Neural progenitor cell (in vitro differentiated cells): ENCODE measurements around the gene SLC16A5.

Experiments used
- EZH2 ChIP-seq: fragments of 200-600 bp; sonication (generic); IDR thresholded peaks from 2 replicates; pipeline ENCODE4 v1.6.1; 2017; ENCODE audit warnings: antibody characterized with exemption, mild to moderate bottlenecking, moderate library complexity
- EZH2phosphoT487 ChIP-seq: fragments of 200-600 bp; sonication (generic); IDR thresholded peaks from 2 replicates; pipeline ENCODE4 v1.6.1; 2017; ENCODE audit warnings: antibody characterized with exemption
- TF ChIP-seq, protein P1 (sequence below): fragments of 200-600 bp; sonication (generic); IDR thresholded peaks from 2 replicates; pipeline ENCODE4 v1.5.1; 2017; ENCODE audit warnings: antibody characterized with exemption, mild to moderate bottlenecking

DNA sequence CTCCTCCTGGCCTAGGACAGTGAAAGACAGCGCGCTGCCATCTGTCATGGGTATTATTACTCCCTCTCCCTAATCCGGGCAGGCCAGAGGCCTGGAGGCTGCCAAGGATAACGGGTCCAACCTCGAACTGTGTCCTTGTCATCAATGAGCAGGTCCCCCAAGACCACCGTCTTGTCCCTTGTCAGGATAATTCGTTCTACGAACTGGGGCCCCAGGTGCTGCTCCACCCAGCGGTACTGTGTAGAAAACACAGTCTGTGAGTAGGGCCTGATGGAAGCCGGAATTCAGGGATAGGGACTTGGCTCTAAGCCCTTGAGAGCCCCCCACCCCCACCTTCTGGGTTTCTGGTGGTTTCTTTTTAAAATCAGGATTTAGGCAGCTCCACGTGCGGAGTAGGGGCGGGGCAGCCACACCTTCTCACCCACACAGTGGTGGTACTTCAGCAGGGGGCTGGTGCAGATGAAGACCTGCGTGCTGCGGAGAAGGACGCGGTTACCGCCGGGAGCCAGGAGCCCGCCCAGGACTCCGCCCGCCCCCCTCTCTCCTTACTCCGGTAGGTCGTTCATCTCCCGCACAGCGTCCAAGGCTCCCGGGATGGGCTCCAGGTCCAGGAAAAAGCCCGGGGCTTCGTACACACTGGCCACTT, 43.0 kb downstream of the SLC16A5 start:
- TF ChIP-seq EZH2 = no peak
- TF ChIP-seq, protein P1, sequence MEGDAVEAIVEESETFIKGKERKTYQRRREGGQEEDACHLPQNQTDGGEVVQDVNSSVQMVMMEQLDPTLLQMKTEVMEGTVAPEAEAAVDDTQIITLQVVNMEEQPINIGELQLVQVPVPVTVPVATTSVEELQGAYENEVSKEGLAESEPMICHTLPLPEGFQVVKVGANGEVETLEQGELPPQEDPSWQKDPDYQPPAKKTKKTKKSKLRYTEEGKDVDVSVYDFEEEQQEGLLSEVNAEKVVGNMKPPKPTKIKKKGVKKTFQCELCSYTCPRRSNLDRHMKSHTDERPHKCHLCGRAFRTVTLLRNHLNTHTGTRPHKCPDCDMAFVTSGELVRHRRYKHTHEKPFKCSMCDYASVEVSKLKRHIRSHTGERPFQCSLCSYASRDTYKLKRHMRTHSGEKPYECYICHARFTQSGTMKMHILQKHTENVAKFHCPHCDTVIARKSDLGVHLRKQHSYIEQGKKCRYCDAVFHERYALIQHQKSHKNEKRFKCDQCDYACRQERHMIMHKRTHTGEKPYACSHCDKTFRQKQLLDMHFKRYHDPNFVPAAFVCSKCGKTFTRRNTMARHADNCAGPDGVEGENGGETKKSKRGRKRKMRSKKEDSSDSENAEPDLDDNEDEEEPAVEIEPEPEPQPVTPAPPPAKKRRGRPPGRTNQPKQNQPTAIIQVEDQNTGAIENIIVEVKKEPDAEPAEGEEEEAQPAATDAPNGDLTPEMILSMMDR = peak; percentile 66
- no peak for TF ChIP-seq EZH2phosphoT487
